ENCODE data around the gene TMEM176B.

The TMEM176B gene

DNA sequence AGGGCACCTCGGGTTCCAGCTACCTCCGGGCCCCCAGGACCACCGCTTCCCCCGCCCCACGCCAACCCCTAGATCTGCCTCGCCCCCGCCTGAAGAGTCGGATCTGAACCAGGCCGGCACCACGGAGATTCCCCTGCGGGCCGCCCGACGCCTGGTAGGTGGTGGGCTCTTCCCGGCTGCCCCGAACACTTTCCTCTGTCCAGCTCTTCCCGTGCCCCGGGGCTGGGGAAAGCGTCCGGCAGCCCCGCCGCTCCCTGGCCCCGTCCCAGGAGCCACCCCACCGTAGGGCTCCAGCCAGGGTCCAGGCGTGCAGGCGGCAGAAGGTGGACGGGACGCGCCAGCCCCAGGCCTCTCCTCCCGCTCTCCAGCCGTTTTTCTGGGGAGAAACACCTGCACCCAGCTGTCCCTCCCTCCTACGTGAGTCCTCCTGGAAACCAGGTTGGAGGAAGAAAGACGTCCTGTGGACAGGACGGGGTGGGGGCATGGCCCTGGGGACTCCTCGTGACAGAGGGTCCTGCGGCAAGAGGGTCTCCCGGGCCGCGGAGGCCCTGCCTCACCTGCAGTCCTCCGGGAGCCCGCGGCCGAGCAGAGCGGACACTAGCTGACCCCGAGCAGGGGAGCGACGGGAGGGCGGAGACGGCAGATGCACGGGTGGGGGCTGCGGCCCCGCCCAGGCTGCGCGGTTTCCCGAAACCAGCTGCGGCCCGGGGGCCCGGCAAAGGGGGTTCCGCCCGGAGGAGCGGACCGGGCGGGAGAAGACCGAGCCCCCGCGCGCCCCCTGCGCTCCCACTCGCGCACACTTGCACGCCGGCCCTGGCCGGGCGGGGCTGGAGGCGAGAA is at the start of gene TMEM176B:
Gene TMEM176B, minus strand, starts transcription at position 624 of the 840 bp plus-strand sequence. CDS start 3,795 bp downstream, outside the sequence.
- no peak for DNase-seq (ENCODE audit: low spot score)

DNA sequence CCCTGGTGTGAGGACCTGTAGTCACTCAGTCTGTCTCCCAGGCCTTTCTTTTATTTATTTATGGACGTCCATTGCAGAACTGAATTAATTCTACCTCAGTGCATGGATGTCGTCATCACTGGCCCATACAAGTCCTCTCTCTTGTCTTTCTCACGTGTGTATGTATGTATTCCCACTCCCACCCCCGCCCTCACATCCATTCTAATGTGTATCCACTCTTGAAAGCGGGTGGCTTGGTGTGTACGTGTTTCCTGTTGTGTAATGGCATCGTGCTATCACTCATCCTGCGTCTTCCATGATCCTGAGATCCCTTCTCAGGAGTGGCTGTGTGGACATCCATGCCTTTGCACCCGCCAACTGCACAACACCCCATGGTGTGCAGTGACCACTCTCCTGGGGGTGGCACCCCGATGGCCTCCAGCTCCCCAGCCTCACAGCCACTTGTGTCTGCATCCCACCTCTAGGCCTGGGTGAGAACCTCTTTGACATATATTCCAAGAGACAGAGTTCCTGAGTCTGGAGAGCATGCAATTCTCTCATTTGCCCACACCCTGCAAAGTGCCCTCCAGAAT is 49.1 kb upstream of the TMEM176B start:
- DNase-seq (ENCODE audit: low spot score): no peak

DNA sequence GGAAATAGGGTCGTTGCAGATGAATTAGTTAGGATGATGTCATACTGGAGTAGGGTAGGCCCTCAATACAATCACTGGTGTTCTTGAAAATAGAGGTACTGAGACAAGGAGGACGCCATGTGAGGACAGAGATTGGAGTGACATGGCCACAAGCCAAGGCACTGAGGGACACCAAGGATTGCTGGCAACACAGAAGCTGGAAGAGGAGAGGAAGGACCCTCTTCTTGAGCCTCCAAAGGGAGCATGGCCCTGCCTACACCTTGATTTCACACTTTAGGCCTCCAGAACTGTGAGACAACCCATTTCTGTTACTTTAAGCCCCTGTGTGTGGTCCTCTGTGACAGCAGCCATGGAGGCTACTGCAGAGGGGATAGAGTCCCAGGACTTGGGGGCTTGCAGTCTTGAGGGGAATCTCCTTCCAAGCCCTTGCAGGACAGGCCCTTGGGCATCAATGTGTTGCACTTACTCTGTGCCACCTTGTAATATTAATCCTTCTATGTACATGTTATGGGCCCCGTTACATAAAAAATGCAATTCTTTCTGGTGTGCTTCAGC is 48.5 kb upstream of the TMEM176B start:
- no peak for DNase-seq (ENCODE audit: low spot score)

DNA sequence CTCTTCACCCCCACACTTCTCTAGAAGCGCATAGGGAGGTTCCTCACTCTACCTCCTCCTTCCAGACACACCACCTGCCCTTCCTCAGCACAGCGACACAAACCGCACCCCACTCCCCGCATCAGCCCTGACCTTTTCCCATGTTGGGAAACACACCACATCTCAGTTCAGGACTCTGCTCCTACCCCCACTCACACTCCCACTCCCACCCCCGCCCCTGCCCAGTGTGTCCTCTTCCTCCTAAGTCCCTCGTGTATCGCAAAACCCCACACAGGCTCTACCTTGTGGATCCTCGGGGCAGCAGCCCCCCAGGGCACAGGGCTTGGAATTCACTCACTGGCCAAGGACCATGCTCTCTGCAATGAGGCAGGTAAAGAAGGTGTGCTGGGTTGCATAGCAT is 47.9 kb upstream of the TMEM176B start:
- no peak for DNase-seq (ENCODE audit: low spot score)

DNA sequence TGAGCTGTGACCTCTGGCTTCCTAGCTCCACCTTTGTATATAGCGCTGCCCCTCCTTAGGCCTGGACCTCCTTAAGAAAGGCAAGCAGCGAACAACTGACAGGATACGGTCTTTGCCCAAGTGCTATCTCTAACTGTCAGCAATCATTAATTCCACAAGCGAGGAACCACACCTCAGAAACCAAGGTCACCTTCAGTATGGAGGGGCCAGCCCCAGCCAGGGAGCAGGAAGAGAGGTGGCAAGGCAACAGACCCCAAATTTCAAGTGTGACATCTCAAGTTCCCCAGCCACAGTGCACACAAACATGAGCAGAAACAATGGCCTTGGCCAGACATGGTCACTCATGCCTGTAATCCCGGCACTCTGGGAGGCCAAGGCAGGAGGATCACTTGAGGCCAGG is 47.4 kb upstream of the TMEM176B start:
- DNase-seq (ENCODE audit: low spot score): no peak

DNA sequence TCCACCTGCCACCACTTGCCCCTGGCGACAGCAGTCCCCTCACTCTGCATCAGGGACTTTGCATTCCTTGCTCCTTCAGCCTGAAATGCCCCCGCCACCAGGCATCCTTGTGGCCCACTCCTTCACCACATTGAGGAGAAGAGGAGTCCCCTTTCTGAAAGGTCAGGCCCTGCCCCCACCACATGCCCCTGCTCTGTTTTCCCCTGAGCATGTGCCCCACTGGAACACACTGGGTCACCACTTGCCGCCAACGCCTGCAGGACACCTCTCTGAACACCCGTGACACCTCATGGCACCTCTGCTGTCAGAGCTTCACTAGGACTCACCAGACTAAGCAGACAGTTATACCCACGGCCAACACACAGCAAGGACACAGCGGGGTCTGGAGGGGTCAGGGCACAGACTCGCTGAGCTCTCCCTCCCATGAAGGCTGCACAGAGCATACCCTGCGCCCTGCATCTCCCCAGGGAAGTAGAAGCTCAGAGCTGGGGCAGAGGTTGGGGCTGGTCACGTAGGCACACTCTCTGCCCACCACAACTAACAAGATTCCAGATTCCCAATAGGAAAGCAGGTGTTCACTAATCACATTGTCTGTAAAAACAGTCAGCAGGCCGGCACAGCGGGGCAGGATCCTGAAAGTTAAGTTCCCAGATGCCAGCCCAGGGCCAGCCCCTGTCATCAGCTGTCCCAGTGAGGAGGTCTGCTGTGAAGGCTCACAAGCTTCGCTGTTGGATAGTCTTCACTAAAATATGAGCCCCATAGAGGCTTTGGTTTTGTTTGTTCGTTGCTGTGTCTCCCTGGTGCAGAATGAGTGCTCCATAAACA is 46.3 kb upstream of the TMEM176B start:
- DNase-seq (ENCODE audit: low spot score): no peak

DNA sequence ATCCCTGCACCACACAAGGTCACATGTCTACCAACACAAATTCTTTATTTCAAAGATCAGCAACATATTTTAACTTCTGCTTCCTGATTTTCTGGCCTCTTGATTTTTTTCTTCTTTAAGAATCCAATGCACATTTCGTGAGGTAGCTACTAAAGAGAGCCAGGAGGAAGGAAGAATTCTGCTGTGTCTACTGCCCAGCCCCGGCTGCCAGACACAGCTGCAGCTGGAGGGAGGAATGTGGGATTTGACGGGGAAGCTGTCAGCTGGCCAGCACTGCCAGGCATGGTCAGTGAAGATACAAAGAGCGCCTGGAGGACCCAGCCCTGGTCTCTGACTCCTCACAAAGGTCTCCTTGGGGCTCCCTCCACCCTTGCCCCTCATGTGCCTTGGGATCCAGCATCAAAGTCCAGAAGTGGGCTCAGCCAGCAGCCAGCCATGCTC is 45.3 kb upstream of the TMEM176B start:
- DNase-seq (ENCODE audit: low spot score): no peak

DNA sequence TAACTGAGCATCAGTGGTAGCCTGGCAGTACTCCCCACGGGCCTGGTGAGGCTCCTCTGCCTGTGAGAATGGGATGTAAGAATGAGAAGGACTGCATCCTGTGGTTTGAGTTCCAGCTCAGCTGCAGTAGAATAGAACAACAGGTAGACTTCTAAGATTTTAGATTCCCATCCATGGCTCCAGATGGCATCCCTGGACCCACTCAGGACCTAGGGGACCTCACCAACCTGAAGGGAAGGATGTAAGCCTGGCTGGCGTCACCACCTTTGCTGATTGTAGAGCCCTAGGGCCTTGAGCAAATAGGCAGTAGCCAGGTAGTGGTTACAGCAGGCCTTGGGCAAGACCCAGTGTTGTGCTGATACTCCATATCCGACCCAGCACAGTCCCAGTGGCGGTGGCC is 42.6 kb upstream of the TMEM176B start:
- DNase-seq (ENCODE audit: low spot score): no peak

DNA sequence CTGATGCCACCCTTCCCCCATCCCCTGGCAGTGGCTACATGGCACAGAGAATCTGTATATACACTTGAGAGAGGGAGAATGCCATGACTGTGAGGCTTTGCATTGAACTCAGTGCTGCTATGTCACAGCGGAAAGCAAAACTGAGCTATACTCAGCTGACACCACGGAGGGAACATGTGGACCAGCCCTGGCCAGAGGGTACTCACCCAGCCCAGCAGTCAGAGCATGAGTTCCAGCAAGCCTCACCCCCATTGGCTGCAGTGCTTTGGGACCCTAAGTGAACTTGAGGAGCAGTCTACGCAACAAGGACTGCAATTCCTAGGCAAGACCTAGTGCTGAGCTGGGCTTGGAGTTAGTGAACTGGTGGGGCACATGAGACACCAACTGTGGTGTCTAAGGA is 41.9 kb upstream of the TMEM176B start:
- no peak for DNase-seq (ENCODE audit: low spot score)

DNA sequence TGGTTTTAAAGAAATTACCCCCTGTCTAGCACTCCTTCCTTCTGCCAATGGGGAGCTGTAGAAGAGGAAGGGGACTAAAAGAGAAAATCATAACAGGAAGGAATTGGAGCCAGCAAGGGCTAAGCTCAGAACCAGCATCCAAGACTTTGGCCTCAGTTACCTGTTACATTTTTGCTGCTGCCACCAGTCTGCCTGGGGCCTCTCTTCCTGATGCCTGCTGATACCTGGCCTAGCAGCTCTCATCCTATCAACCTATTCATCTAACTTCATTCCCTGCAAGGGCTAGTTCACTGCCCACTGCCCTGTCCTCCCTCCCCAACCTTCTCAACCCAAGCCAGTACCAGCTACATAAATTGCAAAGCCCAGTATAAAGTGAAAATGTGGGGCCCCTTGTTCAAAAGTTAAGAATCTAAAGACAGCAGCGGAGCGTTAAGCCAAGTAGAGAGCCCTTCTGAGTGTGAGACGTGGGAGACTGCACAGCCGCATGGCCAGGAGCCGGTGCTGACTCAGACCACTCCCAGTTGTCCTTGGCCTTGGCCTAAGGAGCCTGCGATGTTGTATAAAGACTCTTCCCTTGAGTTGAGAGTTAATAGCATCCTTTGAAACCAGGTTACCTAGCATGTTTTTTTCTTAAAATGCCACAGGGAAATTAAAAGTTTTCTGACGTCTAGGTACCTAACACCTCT is 38.9 kb upstream of the TMEM176B start:
- no peak for DNase-seq (ENCODE audit: low spot score)

DNA sequence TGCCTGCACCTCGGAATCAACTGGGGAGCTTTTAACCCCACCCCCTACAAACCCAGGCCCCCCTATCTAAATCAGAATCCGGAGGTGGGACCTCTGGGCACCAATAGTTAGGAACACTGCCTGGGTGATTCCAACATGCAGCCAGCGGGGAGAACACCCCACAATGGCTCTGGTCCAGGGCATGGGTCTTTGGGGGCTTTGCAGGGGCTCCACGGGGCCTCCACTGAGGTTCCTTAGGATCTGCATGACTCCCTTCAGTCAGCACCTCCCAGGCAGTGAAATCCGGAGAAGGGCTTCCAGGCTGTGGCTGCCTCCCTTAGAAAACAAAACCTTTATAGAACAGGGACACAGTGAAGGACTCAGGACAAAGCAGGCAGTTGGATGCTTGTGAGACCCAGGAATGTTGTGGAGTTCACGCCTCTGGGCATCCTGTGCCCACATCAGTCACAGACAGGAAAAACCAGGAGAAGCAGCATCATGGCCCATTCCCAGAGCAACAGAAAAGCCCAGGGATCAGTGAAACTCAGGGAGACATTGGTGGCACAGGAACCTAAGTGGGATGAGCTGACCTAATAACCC is 35.6 kb upstream of the TMEM176B start:
- DNase-seq (ENCODE audit: low spot score): no peak

DNA sequence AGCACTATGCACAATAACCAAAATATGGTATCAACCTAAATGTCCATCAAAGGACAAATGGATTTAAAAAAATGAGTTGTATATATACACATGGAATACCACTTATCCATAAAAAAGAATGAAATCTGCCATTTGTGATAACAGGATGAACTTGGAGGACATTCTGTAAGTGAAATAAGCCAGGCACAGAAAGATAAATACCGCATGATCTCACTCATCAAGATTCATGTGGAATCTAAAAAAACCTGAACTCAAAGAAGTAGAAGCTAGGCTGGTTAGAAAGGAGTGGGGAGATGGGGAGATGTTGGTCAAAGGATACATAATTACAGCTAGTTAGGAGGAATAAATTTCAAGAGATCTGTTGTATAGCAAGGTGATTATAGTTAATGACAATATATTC is 34.9 kb upstream of the TMEM176B start:
- DNase-seq (ENCODE audit: low spot score): no peak

DNA sequence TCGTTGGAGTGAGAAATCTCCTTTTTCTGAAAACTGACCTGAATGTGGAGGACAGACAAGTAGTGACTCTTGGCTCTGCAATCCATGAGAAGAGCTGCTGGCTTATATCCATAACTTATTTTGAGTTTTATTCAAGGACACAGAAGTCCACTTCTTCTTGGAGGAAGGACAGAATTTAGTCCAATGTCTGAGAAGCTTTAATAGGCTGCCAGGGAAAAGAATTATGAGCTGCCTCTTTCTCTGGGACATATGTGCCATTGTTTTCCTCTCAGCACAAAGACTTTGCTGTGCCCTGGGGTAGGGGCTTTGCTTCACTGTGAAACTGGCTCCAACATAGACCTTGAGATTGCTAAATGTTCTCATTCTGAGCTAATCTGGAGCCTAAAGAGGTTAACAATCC is 31.7 kb upstream of the TMEM176B start:
- DNase-seq (ENCODE audit: low spot score): no peak

DNA sequence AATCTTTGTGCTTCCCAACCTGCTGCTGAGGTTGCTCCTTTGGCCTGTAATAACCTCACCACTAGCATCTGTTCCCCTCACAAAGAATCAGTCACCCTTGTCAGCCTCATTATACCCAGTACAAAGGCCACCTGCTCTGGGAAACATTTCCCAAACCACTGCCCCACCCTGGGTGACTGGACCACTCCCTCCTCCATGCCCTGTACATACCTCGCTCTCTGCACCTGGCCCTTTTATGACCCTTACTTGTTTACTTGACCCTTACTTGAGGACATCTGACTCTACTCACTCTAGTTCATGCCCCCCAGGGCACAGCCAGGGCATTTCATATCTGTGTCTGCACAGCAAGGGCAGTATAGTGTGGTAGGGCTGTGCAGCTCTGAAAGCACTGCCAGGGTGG is 30.8 kb upstream of the TMEM176B start:
- DNase-seq (ENCODE audit: low spot score): no peak

DNA sequence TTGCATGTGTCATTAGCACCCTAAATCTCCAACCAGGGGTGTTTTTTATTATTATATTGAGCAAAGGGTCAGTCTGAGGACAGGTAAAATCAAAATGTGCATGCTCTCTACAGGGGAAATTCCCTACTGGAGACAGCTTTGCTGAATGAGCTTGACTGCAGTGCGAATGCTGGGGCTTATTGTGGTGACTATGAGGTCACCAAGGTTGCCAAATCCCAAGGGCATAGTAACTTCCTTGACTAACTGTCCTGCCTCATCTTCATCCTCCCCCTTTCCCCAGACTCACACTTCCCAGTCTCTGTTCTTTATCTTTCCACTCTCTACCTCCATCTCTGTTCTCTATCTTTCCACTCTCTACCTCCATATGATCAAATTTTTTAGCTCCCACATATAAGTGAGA is 29.3 kb upstream of the TMEM176B start:
- DNase-seq (ENCODE audit: low spot score): no peak

DNA sequence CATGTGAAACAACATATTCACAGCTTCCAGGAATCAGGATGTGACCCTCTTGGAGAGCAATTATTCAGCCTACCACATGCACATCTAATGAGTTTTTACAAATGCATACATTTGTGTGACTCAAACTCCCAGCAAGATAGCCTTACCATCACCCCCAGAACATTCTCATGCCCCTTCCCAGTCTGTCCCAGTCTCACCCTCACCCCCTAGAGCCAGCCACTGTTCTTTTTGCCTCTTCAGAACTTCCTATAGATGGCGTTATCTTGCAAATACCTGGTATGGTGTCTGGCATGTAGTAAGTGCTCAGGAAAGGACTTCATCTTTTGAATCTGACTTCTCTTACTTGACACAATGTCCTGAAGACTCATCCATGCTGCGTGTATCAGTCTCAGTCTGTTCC is 28.2 kb upstream of the TMEM176B start:
- no peak for DNase-seq (ENCODE audit: low spot score)

DNA sequence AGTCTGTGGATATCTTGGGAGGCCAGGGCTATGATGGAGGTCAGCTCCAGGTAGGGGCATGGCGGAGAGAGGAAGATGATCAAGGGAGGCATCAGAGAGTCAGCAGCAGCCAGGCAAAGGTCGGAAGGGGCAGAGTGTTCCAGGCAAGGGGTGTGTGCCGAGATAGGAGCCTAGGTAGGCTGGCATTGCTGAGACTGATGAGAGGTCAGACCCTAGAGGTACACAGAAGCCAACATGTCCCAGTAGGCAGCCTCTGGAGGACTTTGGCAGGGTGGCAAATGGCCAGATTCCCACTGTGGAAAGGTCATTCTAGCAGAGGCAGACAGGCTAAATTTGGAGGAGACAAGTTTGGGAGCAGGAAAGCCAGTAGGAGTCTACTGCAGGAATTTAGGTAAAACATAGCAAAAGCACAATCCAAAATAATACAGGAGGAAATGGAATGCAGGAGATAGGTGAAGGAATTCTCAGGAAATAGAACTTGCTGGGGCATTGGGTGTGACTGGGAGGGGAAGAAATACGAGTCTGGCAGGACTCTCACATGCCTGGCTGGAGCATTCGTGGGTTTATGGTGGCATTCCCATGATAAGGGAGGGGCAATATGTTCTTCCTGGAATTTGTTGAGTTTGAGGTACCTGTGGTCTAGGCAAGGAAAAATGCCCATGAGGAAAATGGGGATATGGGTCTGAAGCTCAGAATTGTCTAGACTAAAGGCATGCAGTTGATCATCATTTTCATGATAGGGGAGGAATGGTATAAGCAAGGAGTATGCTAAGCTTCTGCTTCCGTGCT is 26.1 kb upstream of the TMEM176B start:
- DNase-seq (ENCODE audit: low spot score): no peak

DNA sequence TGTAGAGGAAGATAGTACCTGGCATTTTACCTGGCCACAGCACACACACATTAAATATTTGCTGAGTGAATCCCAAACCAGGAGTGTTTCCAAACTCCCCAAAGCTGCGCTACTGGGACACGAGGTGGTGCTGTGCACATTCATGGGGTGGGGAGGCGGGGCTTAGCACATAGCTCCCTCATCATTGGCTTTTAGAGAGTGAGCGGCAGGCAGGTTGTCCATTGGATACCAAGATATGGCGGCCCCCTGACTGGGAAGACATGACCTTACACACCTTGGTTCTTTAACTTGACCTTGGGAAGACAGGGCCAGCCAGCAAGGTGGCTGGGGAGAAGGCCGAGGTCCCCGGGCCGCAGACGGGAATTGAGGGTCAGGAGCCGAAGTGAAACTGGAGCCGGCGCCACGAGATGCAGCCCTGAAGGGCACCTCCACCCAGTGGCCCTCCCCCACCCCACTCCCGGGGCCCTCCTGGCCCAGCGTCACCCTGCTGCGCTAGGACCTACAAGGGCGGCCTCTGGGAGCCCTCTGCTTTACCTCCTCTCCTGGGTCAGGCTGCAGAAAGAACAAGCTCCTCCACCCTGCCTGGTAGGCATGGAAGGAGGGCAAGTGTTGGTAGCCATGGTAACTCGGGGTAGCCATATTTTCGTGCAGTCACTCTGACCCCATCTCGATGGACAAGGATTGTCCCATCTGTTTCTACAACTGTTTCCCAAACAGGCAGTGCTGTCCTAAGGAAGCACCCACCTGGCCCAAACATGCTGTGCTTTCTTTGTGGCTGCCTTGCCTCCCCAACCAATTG is 24.4 kb upstream of the TMEM176B start:
- no peak for DNase-seq (ENCODE audit: low spot score)

DNA sequence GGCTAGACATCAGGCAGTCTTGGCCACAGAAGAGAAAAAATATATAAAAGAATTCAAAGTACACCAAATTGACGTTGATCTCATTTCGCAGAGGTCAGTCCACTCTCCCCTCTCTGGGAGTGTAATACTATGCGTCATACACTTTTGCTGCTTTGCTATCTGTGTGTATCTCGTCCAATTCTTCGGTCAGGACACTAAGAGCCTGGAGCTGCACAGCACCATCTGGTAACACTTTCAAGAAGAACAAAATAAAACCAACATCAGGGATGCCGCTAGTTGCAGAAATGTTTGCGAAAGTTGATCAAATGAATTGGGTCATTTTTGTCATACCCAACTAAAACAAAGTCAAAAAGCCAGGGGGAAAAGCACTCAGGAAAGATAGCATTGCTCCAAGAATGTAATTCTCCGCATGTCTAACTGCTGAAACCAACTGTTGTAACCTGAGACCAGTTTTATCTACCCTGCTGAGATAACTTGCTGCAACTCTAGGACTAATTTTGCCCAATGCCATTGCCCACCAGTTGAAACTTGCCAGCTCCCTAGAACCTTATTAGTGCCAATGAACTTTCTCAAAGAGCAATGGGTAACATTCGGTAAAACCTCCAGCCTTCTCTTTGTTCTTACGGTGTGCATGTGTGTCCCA is 23.4 kb upstream of the TMEM176B start:
- DNase-seq (ENCODE audit: low spot score): no peak
